AG04449 (cell line): ENCODE measurements around the gene FCHSD2.

ENCODE experiments used
- CTCF ChIA-PET: fragments of 350-600 bp; formaldehyde crosslinking; extraction: SDS; loops from one replicate; lab custom pipeline; 2021; ENCODE audit warnings: antibody characterized with exemption; lab: Yijun Ruan, JAX
- POLR2A ChIA-PET: fragments of 400-600, 350-600 bp; formaldehyde crosslinking; extraction: SDS; loops from one replicate; lab custom pipeline; 2020; ENCODE audit warnings: antibody characterized with exemption, inconsistent platforms; lab: Yijun Ruan, JAX
- DNase-seq: peaks from one replicate; pipeline ENCODE4 v3.0.0-alpha.2; 2010; ENCODE audit warnings: low read depth, low spot score
- H3K4me3 ChIP-seq: 2 replicates; pipeline ENCODE4 v1.5.1; 2011; ENCODE audit warnings: low read depth, mild to moderate bottlenecking, control low read depth, low read length
- TF ChIP-seq, protein P1 (sequence below): IDR thresholded peaks from one replicate; pipeline ENCODE4 v1.5.1; 2011; ENCODE audit warnings: mild to moderate bottlenecking, moderate library complexity, low read length, control low read depth, inconsistent platforms; ENCODE audit not compliant: insufficient read depth; ENCODE audit errors: missing control alignments

The FCHSD2 gene

DNA sequence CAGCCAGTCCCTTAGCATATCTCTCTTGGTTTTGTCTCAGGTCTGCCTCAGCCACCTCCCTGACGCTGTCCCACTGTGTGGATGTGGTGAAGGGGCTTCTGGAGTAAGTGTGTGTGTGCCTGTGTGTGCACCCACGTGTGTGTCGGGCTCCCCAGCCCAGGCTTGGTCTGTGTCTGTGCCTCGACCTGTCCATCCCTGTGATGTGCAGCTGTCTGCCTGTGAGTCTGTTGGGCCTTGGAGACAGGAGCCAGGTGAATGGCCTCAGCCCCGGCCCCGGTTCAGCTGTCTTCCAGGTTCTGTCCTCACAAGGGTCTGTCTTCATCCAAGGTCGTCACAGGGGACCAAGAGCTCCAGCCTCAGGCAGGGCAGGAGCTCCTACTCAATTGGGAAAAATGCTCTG is 318.1 kb downstream of the FCHSD2 start:
- CTCF ChIA-PET, result interaction anchor here (1.2 to 4.9 kb wide), 4 partner anchors 100 to 465 kb away, joined by 3 to 32 read pairs (median 9); no protein-coding TSS in a partner anchor
- POLR2A ChIA-PET, result interaction anchor here (1.6 kb wide), 1 partner anchor 102 kb away, joined by 4 read pairs; no protein-coding TSS in a partner anchor
- TF ChIP-seq, protein P1, sequence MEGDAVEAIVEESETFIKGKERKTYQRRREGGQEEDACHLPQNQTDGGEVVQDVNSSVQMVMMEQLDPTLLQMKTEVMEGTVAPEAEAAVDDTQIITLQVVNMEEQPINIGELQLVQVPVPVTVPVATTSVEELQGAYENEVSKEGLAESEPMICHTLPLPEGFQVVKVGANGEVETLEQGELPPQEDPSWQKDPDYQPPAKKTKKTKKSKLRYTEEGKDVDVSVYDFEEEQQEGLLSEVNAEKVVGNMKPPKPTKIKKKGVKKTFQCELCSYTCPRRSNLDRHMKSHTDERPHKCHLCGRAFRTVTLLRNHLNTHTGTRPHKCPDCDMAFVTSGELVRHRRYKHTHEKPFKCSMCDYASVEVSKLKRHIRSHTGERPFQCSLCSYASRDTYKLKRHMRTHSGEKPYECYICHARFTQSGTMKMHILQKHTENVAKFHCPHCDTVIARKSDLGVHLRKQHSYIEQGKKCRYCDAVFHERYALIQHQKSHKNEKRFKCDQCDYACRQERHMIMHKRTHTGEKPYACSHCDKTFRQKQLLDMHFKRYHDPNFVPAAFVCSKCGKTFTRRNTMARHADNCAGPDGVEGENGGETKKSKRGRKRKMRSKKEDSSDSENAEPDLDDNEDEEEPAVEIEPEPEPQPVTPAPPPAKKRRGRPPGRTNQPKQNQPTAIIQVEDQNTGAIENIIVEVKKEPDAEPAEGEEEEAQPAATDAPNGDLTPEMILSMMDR, result no peak
- H3K4me3 ChIP-seq, result no peak overlapping the region
- DNase-seq, result no peak

DNA sequence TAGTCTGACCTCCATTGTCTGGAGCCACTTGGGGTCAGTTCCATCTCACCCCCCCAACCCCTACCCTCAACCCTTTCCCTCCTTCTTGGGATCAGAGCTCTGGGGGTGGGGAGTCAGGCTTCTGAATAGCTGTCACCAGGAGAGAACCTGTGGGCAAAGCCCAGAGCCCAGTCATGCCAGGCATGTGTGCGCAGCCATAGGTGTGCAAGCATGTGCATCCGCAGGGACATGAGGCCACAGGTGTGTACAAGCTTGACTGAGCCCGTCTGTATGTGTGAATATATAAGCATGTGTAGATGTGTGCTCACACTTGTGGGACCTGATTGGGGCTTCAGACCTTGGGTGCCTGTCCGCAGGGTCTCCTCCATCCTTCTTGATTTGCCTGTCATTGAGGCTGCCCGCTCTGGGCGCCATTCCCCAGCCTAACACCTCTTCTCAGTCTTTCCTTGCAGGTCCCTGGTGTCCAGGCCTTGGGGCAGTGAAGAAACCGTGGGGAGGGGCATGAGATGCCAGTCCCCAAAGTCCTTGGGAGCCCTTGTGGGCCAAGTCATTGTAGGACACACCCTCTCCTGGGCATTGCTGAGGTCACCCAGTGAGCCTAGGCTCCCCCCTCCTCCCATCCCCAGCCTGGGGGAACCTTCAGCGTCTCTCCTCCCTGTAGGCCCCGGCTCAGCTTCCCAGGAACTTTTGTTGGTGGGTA is 318.9 kb downstream of the FCHSD2 start:
- ChIA-PET CTCF (interaction anchor here (1.1 to 4.9 kb wide), 8 partner anchors 8 to 466 kb away, joined by 3 to 32 read pairs (median 6); no protein-coding TSS in a partner anchor), POLR2A (interaction anchor here (1.0 kb wide), 1 partner anchor 98 kb away, joined by 3 read pairs; no protein-coding TSS in a partner anchor)
- no peak overlapping the region for H3K4me3 ChIP-seq
- DNase-seq, result no peak
- TF ChIP-seq, protein P1, result no peak

DNA sequence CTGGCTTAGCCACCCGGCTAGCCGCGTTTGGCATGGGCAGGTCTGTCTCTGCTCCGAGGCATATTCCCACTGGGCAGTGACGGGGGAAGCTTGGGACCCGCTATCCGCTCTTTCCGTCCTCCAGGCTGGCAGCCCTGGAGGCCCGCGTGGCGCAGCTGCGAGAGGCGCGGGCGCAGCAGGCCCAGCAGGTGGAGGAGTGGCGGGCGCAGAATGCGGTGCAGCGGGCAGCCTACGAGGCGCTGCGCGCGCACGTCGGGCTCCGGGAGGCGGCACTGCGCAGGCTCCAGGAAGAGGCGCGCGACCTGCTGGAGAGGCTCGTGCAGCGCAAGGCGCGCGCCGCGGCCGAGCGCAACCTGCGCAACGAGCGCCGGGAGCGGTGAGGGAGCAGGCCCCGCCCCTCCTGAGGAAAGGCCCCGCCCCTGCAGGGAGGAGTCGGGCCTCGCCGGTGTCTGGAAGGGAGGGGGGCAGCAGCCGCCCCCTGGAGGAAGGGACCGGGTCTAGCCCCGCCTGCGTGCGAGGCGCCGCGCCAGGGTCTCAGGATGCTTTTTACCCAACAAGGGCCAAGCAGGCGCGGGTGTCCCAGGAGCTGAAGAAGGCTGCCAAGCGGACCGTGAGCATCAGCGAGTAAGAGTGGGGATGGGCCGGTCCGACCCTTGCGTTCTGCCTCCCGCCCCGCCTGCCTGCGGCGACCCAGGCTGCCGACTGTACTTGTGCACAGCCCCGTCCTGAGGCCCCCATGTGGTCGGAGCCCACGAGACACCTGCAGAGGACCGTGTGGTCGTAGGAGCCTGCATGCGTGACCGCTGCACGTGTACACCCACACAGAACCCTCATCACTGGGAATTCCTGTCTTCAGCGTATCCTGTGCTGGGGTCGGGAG is 320.0 kb downstream of the FCHSD2 start:
- no peak for DNase-seq
- TF ChIP-seq, protein P1, result peak; percentile 37
- peak overlapping the region; percentile 67 for H3K4me3 ChIP-seq
- ChIA-PET POLR2A (interaction anchor here (1.0 kb wide), 1 partner anchor 97 kb away, joined by 3 read pairs; no protein-coding TSS in a partner anchor), CTCF (interaction anchor here (1.1 to 4.9 kb wide), 8 partner anchors 9 to 467 kb away, joined by 3 to 32 read pairs (median 6); no protein-coding TSS in a partner anchor)

DNA sequence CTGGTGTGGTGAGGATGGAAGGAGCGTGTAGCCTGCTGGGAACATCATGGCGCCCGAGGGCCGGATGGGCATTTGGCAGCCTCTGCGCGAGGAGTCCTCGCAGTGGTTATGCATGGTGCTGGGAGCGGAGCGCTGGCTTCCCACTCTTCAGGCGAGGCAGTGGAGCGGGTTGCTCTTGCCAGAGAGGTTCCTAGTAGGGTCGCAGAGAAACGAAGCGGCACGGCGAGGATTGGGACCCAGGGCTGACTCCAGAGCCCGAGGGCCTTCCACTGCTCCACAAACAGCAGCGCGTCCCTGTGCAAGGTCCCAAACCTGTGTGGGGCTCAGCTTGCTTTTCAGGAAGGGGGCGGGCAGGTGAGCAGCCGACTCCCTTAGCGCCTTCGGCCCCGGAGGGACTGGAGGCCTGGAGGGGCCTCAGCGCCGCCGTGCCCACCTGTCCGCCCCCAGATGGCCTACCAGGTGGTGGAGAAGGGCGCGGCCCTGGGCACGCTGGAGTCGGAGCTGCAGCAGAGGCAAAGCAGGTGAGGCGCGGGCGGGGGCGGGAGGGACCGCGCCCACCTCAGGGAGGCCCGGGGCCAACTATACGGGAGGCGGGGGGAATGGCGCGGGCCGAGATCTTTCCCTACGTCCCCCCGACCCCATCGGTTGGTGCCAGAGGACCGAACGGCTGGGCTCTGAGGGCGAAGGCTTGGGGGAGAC is 320.7 kb downstream of the FCHSD2 start:
- no peak for DNase-seq
- ChIA-PET POLR2A (no interaction called here), CTCF (interaction anchor here (3.2 to 4.9 kb wide), 2 partner anchors 9 to 97 kb away, joined by 13 to 32 read pairs; no protein-coding TSS in a partner anchor)
- H3K4me3 ChIP-seq, result peak overlapping the region; percentile 67
- TF ChIP-seq, protein P1, result no peak

DNA sequence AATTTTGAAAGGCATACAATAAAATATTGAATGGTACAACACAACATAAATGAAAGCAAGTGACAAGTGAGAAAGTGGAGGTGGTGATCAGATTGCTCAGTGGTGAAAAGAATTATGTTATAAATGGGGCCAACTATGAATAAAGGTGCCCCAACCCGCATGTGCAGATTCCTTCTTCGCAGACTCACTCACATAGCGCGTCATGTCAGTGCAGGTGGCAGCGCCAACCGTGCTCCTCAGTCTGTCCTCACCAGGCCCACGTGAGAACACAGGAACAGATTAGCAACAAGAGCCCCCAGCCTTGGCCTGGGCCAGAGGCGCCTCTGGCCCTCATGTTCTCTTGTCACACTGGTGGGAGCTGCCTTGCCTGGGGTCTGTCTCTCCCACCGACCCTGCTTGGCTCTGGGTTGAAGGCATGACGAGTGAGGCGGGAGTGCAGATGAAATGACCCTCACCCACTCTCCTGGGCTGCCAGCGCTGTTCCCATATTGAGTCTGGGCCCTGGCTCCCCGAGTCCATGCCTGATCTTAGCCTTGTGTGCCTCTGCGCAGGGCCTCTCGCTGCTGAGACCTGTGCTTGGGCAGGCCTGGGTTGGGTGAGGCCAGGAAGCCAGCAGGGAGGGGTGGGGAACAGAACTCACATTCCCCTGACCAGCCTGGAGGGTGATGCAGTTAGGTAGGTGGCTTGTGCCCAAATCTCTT is 321.5 kb downstream of the FCHSD2 start:
- DNase-seq, result no peak
- CTCF ChIA-PET, result interaction anchor here (3.2 to 4.9 kb wide), 2 partner anchors 8 to 96 kb away, joined by 13 to 32 read pairs; no protein-coding TSS in a partner anchor
- TF ChIP-seq, protein P1, result no peak
- H3K4me3 ChIP-seq, result no peak overlapping the region
- POLR2A ChIA-PET, result no interaction called here
